Activated CD4-positive, alpha-beta T cell treated with anti-CD3 and anti-CD28 coated beads for 24 hours (primary cell): ENCODE data around the gene SPTSSA.
"Not testable (repeated sequence)": the region's sequence is repeated elsewhere in the genome, so short reads cannot be mapped to it uniquely, and the experiment has no call there.

Experiments
- DNase-seq, 2 donors: peaks; one replicate each; pipeline ENCODE4 v3.0.0-alpha.2; 2020; ENCODE audit warnings: low read depth in 2 of 2

The SPTSSA gene

GRCh38 chr14:34462132-34462893, at the start of gene SPTSSA:
Gene SPTSSA (minus strand): TSS chr14:34462240. CDS start chr14:34462207, 33 bp downstream.
- DNase-seq, result peak; percentile 76 to 85

DNA sequence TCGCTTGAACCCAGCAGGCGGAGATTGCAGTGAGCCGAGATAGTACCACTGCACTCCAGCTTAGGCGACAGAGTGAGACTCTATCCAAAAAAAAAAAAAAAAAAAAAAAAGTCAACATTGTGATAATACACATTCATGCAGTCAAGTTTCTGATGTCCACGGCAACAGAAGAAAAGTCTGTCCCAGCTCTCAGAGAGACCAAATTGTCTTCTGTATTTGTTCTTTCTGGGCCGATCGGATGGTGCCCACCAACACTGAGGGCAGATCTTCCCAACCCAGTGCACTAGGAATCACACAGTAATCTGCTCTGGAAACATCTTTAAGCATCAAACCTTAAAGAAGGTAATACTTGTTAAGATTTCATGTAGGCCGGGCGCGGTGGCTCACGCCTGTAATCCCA, 45.8 kb upstream of the SPTSSA start:
- DNase-seq, result no peak

GRCh38 chr14:34507459-34507858, 45.4 kb upstream of the SPTSSA start:
- DNase-seq, result no peak

- not testable (repeated sequence) for DNase-seq
Measured at GRCh38 chr14:34505124-34505491, 43.1 kb upstream of the SPTSSA start.

DNA sequence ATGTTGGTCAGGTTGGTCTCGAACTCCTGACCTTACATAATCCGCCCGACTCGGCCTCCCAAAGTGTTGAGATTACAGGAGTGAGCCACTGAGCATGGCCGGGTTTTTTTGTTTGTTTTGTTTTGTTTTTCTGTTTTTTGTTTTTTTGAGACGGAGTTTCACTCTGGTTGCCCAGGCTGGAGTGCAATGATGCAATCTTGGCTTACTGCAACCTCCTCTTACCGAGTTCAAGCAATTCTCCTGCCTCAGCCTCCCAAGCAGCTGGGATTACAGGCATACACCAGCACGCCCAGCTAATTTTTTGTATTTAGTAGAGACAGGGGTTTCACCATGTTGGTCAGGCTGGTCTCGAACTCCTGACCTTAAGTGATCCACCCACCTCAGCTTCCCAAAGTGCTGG, 42.0 kb upstream of the SPTSSA start:
- DNase-seq, result not testable (repeated sequence)

DNA sequence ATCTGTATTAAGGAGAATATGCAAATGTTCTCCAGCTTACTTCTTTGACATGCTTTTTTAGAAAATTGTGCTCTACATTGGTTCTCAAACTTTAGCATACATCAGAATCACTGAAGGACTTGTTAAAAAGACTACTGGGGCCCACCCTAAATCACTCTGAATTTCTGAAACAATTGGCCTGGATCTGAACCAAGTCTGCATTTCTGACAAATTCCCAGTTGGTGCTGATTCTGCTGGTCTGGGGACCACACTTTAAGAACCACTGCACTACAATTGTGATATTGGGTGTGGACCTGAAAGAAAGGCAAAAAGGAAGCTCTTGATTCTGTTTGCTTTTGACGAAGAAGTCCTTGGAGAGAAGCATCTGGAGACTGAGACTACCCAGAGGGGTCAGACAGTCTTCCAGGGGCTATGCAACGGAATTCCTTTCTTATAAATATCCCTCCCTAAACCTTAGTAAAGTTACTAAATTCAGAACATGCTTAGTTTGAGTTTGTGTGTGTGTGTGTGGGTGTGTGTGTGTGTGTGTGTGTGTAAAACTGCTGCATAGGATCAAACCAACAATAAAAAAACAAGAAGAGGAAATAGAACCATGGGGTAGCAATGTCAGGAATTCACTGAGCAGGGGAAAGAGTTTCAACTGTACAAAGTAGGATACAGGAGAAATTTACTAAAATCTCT, 40.6 kb upstream of the SPTSSA start:
- no peak for DNase-seq

- DNase-seq, result no peak
Measured at GRCh38 chr14:34502001-34502400, 40.0 kb upstream of the SPTSSA start.

GRCh38 chr14:34501004-34501580, 39.1 kb upstream of the SPTSSA start:
- DNase-seq, result no peak

GRCh38 chr14:34498684-34499412, 36.8 kb upstream of the SPTSSA start:
- no peak for DNase-seq

DNA sequence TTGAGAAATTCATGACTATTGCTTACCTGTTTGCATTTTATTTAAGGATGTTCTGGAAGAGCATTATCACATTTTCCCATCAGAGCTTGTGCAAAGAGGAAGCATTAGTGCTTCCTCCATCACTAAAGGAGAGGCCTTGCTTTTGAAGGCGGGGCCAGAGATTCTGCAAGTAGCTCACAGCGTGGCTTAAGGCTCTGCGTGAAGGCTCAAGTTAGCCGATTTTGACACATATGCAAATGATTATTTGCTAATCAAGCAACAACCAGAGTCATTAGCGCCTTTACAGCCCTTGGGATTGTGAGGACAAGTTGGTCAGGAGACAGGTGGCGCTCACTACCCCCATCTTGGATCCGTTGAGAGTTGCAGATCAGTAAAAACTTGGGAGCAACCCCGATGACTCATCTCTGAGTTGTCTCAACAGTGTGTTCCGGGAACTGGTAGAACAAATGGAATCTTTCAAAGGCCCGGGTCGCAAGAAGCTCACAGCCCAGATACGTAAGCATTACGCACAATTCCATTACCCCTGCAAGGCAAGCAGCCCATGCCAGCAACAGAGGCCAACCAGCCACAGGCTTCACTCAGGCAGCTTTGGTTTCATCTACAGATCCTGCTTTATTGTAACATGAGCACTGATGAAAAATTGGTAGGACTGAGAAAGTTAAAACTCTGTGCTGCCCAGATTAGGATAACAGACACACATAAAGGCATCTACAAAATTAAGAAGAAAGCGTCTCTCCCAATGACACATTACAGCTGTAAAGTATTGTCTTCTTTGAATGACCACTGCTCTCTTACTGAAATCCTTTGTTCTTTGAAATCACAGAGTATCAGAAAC, 34.9 kb upstream of the SPTSSA start:
- no peak for DNase-seq

DNA sequence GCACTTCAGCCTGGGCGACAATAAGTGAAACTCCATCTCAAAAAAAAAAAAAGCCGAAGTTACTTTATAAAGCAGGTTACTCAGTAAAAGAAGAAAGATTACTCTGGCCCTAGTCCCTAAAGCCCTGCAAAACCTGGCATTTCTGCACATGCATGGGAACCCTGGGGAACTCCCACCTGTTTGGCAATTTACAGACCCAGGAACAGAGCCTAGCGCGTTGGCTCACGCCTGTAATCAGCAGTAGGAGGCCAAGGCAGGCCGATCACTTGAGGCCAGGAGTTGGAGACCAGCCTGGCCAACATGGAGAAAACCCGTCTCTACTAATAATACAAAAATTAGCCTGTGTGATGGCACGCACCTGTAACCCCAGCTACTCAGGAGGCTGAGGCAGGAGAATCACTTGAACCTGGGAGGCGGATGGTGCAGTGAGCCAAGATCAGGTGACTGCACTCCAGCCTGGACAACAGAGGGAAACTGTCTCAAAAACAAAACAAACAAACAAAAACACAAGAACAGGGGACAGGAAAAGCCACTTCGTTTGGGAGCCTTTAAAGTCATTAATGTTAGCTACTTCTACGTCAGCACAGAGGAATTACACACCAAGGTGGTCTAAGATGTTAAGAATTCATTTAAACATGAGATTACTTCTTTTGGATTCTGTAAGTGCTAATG, 34.1 kb upstream of the SPTSSA start:
- DNase-seq, result no peak

- DNase-seq, result no peak
Measured at GRCh38 chr14:34489324-34489723, 27.3 kb upstream of the SPTSSA start.

DNA sequence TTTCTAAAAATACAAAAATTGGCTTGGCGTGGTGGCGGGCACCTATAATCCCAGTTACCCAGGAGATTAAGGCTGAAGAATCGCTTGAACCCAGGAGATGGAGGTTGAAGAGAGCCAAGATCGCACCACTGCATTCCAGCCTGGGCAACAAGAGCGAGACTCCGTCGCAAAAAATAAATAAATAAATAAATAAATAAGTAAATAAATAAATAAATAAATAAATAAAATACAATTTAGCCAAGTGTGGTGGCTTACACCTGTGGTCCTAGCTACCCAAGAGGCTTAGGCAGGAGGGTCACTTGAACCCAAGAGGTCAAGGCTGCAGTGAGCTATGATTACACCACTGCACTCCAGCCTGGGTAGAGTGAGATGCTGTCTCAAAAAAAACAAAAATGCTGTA, 26.5 kb upstream of the SPTSSA start:
- no peak for DNase-seq

DNA sequence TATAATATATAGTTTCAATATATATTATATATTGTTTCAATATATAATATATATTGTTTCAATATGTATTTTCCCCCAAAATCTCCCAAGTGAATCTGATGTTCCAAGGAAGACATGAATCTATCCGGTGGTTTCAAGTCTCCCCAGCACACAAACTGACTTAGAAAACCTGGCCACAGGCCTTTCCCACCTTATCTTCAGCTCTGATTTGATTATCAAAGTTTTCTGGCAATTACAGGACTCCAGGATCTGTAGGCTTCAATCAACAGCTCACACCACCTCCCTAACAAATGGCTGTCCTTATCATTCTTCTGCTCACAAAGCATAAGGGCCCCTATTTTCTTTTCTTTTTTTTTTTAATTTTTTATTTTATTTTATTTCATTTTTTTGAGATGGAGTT, 22.7 kb upstream of the SPTSSA start:
- DNase-seq, result no peak

- DNase-seq, result no peak
Measured at GRCh38 chr14:34482463-34482862, 20.4 kb upstream of the SPTSSA start.

DNA sequence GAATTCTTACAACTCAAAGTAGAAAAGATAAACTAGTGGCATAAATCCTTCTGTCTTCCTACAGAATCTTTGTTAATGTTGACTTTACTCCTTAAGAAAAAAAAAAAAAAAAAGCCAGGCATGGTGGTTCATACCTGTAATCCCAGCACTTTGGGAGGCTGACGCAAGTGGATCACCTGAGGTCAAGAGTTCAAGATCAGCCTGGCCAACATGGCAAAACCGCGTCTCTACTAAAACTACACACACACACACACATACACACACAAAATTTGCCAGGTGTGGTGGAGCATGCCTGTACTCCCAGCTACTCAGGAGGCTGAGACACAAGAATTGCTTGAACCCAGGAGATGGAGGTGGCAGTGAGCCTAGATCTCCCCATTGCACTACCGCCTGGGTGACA, 17.7 kb upstream of the SPTSSA start:
- DNase-seq, result no peak

- DNase-seq, result no peak
Measured at GRCh38 chr14:34478261-34478660, 16.2 kb upstream of the SPTSSA start.

DNA sequence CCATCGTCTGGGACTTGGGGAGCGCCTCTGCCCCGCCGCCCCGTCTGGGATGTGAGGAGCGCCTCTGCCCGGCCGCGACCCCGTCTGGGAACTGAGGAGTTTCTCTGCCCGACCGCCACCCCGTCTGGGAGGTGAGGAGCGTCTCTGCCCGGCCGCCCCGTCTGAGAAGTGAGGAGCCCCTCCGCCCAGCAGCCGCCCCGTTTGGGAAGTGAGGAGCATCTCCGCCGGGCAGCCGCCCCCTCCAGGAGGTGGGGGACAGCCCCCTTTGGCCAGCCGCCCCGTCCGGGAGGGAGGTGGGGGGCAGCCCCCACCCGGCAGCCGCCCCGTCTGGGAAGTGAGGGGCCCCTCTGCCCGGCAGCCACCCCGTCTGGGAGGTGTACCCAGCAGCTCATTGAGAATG, 14.0 kb upstream of the SPTSSA start:
- DNase-seq, result not testable (repeated sequence)

GRCh38 chr14:34475163-34475562, 13.1 kb upstream of the SPTSSA start:
- no peak for DNase-seq

- DNase-seq, result no peak
Measured at GRCh38 chr14:34474187-34474679, 12.2 kb upstream of the SPTSSA start.
